WTC11 (cell line): ENCODE measurements around the gene OLFML2B. TPM values are rescaled to one million over a fixed set of nuclear protein-coding genes. Genes with fewer than 3 reads are reported as not detected.
A peak's percentile ranks its signal among the peaks of the same experiment; 100 is the strongest.

Source experiments
- ATAC-seq: fragments of 200-7000 bp; cut with Tn5 transposase; 2 replicates; pipeline ENCODE4 v1.10.0; 2021; ENCODE audit warnings: mild to moderate bottlenecking, moderate library complexity
- CTCF ChIA-PET: fragments of 300-600 bp; sonication (Branson Sonifier 250); formaldehyde crosslinking; loops from one replicate; lab custom pipeline; 2021; ENCODE audit warnings: antibody characterized with exemption; lab: Charles Lee
- POLR2A ChIA-PET: fragments of 350-600 bp; sonication (Branson Sonifier 250); formaldehyde crosslinking; loops from one replicate; lab custom pipeline; 2021; ENCODE audit warnings: antibody characterized with exemption; lab: Charles Lee
- DNase-seq: peaks from one replicate; pipeline ENCODE4 v3.0.0; 2021; ENCODE audit warnings: low spot score
- H3K27ac Mint-ChIP-seq: 2 replicates; pipeline ENCODE4 v1.8.0; 2021; ENCODE audit warnings: mixed read lengths
- H3K27me3 Mint-ChIP-seq: 2 replicates; pipeline ENCODE4 v1.8.0; 2021; ENCODE audit warnings: low read depth, mild to moderate bottlenecking, moderate library complexity, mixed read lengths
- H3K36me3 Mint-ChIP-seq: 2 replicates; pipeline ENCODE4 v1.8.0; 2021; ENCODE audit warnings: mixed read lengths
- H3K4me1 Mint-ChIP-seq: 2 replicates; pipeline ENCODE4 v1.8.0; 2022; ENCODE audit warnings: mixed read lengths
- H3K4me3 Mint-ChIP-seq: 2 replicates; pipeline ENCODE4 v1.8.0; 2021; ENCODE audit warnings: mild to moderate bottlenecking, moderate library complexity, mixed read lengths
- H3K9me3 Mint-ChIP-seq: 2 replicates; pipeline ENCODE4 v1.8.0; 2021; ENCODE audit warnings: mixed read lengths
- ESRRA ChIP-seq: sonication (generic); formaldehyde crosslinking; IDR thresholded peaks from 2 replicates; pipeline ENCODE4 v1.8.1; 2022; ENCODE audit warnings: mild to moderate bottlenecking, missing genetic modification reagents, borderline replicate concordance
- ETV6 ChIP-seq: sonication (generic); formaldehyde crosslinking; IDR thresholded peaks from 2 replicates; pipeline ENCODE4 v1.8.1; 2022; ENCODE audit warnings: mild to moderate bottlenecking, missing genetic modification reagents
- FOXK1 ChIP-seq: sonication (generic); formaldehyde crosslinking; IDR thresholded peaks from 2 replicates; pipeline ENCODE4 v1.8.0; 2022; ENCODE audit warnings: mild to moderate bottlenecking, moderate library complexity, missing genetic modification reagents
- GRHL2 ChIP-seq: fragments of 250-450 bp; sonication (Bioruptor Pico); IDR thresholded peaks from 2 replicates; pipeline ENCODE4 v1.8.0; 2022; ENCODE audit warnings: mild to moderate bottlenecking, moderate library complexity; ENCODE audit not compliant: insufficient replicate concordance, severe bottlenecking
- GTF2I ChIP-seq: fragments of 250-450 bp; sonication (Bioruptor Pico); conservative IDR thresholded peaks from 2 replicates; pipeline ENCODE4 v1.4.0; 2021; ENCODE audit warnings: mild to moderate bottlenecking
- HMGA2 ChIP-seq: fragments of 250-450 bp; sonication (Bioruptor Pico); IDR thresholded peaks from 2 replicates; pipeline ENCODE4 v1.4.0; 2021; ENCODE audit warnings: mild to moderate bottlenecking, moderate library complexity
- NFE2L1 ChIP-seq: sonication (generic); formaldehyde crosslinking; IDR thresholded peaks from 2 replicates; pipeline ENCODE4 v1.8.1; 2023; ENCODE audit warnings: missing genetic modification reagents
- NR2C2 ChIP-seq: sonication (generic); formaldehyde crosslinking; IDR thresholded peaks from 2 replicates; pipeline ENCODE4 v1.8.0; 2022; ENCODE audit warnings: mild to moderate bottlenecking, missing genetic modification reagents
- PRRX2 ChIP-seq: fragments of 250-450 bp; sonication (Bioruptor Pico); IDR thresholded peaks from 2 replicates; pipeline ENCODE4 v1.8.0; 2021; ENCODE audit warnings: mild to moderate bottlenecking
- RORB ChIP-seq: fragments of 250-450 bp; sonication (Bioruptor Pico); IDR thresholded peaks from 2 replicates; pipeline ENCODE4 v1.9.0; 2021; ENCODE audit warnings: mild to moderate bottlenecking
- SMAD3 ChIP-seq: sonication (generic); formaldehyde crosslinking; IDR thresholded peaks from 2 replicates; pipeline ENCODE4 v1.8.0; 2022; ENCODE audit warnings: missing genetic modification reagents, mild to moderate bottlenecking, borderline replicate concordance
- TCF7 ChIP-seq: sonication (generic); formaldehyde crosslinking; IDR thresholded peaks from 2 replicates; pipeline ENCODE4 v1.8.0; 2022; ENCODE audit warnings: mild to moderate bottlenecking, low read depth, missing genetic modification reagents, moderate library complexity
- TEAD4 ChIP-seq: sonication (generic); formaldehyde crosslinking; IDR thresholded peaks from 2 replicates; pipeline ENCODE4 v1.8.0; 2022; ENCODE audit warnings: mild to moderate bottlenecking, missing genetic modification reagents
- ZBTB21 ChIP-seq: sonication (generic); formaldehyde crosslinking; IDR thresholded peaks from 2 replicates; pipeline ENCODE4 v1.8.1; 2023; ENCODE audit warnings: mild to moderate bottlenecking, missing genetic modification reagents, borderline replicate concordance
- ZNF263 ChIP-seq: sonication (generic); formaldehyde crosslinking; IDR thresholded peaks from 2 replicates; pipeline ENCODE4 v1.8.1; 2022; ENCODE audit warnings: low read depth, mild to moderate bottlenecking, moderate library complexity, missing genetic modification reagents
- total RNA-seq: library from RNA; stranded (reverse); gene quantifications from 3 replicates; pipeline ENCODE4 v1.2.3, GENCODE V29; 2021
- TF ChIP-seq, protein P1 (sequence below): sonication (generic); formaldehyde crosslinking; IDR thresholded peaks from 2 replicates; pipeline ENCODE4 v1.8.1; 2022; ENCODE audit warnings: mild to moderate bottlenecking, moderate library complexity, missing genetic modification reagents
- TF ChIP-seq, protein P2 (sequence below): sonication (generic); formaldehyde crosslinking; IDR thresholded peaks from 2 replicates; pipeline ENCODE4 v1.8.0; 2022; ENCODE audit warnings: mild to moderate bottlenecking, missing genetic modification reagents
- TF ChIP-seq, protein P3 (sequence below): sonication (generic); formaldehyde crosslinking; IDR thresholded peaks from 2 replicates; pipeline ENCODE4 v1.8.0; 2023; ENCODE audit warnings: missing genetic modification reagents
- TF ChIP-seq, protein P4 (sequence below): sonication (generic); formaldehyde crosslinking; IDR thresholded peaks from 2 replicates; pipeline ENCODE4 v1.8.1; 2023; ENCODE audit warnings: mild to moderate bottlenecking, missing genetic modification reagents, moderate library complexity
- TF ChIP-seq, protein P5 (sequence below): sonication (generic); formaldehyde crosslinking; IDR thresholded peaks from 2 replicates; pipeline ENCODE4 v1.8.0; 2022; ENCODE audit warnings: missing genetic modification reagents
- TF ChIP-seq, protein P6 (sequence below): fragments of 200-600 bp; IDR thresholded peaks from 2 replicates; pipeline ENCODE4 v1.8.0; 2022; ENCODE audit warnings: antibody characterized with exemption
- TF ChIP-seq, protein P7 (sequence below): fragments of 250-450 bp; sonication (Bioruptor Pico); IDR thresholded peaks from 2 replicates; pipeline ENCODE4 v2.1.2; 2022; ENCODE audit warnings: mild to moderate bottlenecking, moderate library complexity
- TF ChIP-seq, protein P8 (sequence below): sonication (generic); formaldehyde crosslinking; IDR thresholded peaks from 2 replicates; pipeline ENCODE4 v1.8.0; 2023; ENCODE audit warnings: missing genetic modification reagents, mild to moderate bottlenecking, borderline replicate concordance

The OLFML2B gene
- total RNA-seq, 1 experiment from 2014 or later: 4.9 TPM

DNA sequence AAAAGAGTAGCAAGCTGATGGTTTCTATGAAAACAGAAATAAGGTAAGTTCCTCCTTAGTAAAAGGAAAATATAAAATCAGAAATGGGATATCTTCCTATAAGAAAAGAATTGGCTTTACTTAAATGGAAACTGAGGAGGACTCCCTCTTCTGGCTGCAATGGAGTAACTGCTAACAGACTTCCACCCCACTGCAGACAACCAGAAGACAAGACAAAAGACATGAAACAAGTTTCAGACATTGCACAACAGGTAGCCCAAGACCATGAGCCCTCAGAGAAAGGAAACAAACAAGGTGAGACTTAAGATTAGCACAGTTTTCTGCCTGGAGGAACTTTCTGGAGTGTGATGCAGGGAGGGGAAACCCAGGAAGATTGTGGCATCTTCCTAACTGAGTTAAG, 17.0 kb upstream of the OLFML2B start:
- Mint-ChIP-seq H3K4me1 (peaks cover 3% of the 10 kb centered on the region), H3K27me3 (no peaks in the 10 kb centered on the region), H3K27ac (no peak overlapping the region), H3K4me3 (no peak overlapping the region), H3K9me3 (no peaks in the 10 kb centered on the region), H3K36me3 (no peaks in the 10 kb centered on the region)
- ATAC-seq (peak; percentile 71), DNase-seq (no peak)
- ChIA-PET POLR2A (no interaction called here), CTCF (interaction anchor here (0.9 to 1.7 kb wide), 6 partner anchors 10 to 259 kb away, joined by 3 to 12 read pairs (median 3); no protein-coding TSS in a partner anchor)
- no peak for TF ChIP-seq SMAD3
- TF ChIP-seq PRRX2 (CRISPR knock-in tag): no peak
- TF ChIP-seq, protein P1, sequence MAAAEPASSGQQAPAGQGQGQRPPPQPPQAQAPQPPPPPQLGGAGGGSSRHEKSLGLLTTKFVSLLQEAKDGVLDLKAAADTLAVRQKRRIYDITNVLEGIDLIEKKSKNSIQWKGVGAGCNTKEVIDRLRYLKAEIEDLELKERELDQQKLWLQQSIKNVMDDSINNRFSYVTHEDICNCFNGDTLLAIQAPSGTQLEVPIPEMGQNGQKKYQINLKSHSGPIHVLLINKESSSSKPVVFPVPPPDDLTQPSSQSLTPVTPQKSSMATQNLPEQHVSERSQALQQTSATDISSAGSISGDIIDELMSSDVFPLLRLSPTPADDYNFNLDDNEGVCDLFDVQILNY (CRISPR knock-in tag): no peak
- no peak for TF ChIP-seq ETV6
- no peak for TF ChIP-seq ESRRA (CRISPR knock-in tag)
- no peak for TF ChIP-seq ZBTB21 (CRISPR knock-in tag)
- no peak for TF ChIP-seq NR2C2 (CRISPR knock-in tag)
- TF ChIP-seq, protein P2, sequence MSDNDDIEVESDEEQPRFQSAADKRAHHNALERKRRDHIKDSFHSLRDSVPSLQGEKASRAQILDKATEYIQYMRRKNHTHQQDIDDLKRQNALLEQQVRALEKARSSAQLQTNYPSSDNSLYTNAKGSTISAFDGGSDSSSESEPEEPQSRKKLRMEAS (CRISPR knock-in tag): no peak
- TF ChIP-seq FOXK1 (CRISPR knock-in tag): no peak
- no peak for TF ChIP-seq GRHL2
- TF ChIP-seq NFE2L1: no peak

DNA sequence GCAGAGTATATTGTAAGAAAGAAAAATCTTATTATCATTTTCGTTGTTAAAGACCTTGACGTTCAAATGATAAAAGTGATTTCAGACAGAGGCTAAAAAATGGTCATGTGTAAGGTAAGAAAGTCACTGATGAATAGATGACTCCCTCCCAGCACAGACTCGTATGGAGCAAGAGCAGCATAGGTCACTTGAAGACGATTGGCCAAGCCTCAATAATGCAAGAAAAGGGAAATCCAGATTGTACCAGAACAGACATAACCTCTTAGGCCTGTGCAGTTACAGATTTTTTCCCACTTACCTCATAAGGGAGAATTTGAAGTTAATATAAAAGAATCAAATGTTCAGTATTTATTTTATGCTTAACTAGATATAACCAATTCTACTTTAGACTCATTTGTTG, 16.3 kb upstream of the OLFML2B start:
- POLR2A ChIA-PET: no interaction called here
- TF ChIP-seq TCF7 (no peak), RORB (CRISPR knock-in tag) (no peak), ZNF263 (CRISPR knock-in tag) (no peak), HMGA2 (CRISPR knock-in tag) (no peak), TEAD4 (no peak), GTF2I (CRISPR knock-in tag) (no peak)
- TF ChIP-seq, protein P3, sequence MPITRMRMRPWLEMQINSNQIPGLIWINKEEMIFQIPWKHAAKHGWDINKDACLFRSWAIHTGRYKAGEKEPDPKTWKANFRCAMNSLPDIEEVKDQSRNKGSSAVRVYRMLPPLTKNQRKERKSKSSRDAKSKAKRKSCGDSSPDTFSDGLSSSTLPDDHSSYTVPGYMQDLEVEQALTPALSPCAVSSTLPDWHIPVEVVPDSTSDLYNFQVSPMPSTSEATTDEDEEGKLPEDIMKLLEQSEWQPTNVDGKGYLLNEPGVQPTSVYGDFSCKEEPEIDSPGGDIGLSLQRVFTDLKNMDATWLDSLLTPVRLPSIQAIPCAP (CRISPR knock-in tag): no peak
- TF ChIP-seq, protein P4, sequence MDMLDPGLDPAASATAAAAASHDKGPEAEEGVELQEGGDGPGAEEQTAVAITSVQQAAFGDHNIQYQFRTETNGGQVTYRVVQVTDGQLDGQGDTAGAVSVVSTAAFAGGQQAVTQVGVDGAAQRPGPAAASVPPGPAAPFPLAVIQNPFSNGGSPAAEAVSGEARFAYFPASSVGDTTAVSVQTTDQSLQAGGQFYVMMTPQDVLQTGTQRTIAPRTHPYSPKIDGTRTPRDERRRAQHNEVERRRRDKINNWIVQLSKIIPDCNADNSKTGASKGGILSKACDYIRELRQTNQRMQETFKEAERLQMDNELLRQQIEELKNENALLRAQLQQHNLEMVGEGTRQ: no peak
- TF ChIP-seq, protein P5, sequence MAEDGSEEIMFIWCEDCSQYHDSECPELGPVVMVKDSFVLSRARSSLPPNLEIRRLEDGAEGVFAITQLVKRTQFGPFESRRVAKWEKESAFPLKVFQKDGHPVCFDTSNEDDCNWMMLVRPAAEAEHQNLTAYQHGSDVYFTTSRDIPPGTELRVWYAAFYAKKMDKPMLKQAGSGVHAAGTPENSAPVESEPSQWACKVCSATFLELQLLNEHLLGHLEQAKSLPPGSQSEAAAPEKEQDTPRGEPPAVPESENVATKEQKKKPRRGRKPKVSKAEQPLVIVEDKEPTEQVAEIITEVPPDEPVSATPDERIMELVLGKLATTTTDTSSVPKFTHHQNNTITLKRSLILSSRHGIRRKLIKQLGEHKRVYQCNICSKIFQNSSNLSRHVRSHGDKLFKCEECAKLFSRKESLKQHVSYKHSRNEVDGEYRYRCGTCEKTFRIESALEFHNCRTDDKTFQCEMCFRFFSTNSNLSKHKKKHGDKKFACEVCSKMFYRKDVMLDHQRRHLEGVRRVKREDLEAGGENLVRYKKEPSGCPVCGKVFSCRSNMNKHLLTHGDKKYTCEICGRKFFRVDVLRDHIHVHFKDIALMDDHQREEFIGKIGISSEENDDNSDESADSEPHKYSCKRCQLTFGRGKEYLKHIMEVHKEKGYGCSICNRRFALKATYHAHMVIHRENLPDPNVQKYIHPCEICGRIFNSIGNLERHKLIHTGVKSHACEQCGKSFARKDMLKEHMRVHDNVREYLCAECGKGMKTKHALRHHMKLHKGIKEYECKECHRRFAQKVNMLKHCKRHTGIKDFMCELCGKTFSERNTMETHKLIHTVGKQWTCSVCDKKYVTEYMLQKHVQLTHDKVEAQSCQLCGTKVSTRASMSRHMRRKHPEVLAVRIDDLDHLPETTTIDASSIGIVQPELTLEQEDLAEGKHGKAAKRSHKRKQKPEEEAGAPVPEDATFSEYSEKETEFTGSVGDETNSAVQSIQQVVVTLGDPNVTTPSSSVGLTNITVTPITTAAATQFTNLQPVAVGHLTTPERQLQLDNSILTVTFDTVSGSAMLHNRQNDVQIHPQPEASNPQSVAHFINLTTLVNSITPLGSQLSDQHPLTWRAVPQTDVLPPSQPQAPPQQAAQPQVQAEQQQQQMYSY (CRISPR knock-in tag): no peak
- TF ChIP-seq, protein P6, sequence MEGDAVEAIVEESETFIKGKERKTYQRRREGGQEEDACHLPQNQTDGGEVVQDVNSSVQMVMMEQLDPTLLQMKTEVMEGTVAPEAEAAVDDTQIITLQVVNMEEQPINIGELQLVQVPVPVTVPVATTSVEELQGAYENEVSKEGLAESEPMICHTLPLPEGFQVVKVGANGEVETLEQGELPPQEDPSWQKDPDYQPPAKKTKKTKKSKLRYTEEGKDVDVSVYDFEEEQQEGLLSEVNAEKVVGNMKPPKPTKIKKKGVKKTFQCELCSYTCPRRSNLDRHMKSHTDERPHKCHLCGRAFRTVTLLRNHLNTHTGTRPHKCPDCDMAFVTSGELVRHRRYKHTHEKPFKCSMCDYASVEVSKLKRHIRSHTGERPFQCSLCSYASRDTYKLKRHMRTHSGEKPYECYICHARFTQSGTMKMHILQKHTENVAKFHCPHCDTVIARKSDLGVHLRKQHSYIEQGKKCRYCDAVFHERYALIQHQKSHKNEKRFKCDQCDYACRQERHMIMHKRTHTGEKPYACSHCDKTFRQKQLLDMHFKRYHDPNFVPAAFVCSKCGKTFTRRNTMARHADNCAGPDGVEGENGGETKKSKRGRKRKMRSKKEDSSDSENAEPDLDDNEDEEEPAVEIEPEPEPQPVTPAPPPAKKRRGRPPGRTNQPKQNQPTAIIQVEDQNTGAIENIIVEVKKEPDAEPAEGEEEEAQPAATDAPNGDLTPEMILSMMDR: no peak
- TF ChIP-seq, protein P7, sequence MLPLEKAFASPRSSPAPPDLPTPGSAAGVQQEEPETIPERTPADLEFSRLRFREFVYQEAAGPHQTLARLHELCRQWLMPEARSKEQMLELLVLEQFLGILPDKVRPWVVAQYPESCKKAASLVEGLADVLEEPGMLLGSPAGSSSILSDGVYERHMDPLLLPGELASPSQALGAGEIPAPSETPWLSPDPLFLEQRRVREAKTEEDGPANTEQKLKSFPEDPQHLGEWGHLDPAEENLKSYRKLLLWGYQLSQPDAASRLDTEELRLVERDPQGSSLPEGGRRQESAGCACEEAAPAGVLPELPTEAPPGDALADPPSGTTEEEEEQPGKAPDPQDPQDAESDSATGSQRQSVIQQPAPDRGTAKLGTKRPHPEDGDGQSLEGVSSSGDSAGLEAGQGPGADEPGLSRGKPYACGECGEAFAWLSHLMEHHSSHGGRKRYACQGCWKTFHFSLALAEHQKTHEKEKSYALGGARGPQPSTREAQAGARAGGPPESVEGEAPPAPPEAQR: no peak
- TF ChIP-seq, protein P8, sequence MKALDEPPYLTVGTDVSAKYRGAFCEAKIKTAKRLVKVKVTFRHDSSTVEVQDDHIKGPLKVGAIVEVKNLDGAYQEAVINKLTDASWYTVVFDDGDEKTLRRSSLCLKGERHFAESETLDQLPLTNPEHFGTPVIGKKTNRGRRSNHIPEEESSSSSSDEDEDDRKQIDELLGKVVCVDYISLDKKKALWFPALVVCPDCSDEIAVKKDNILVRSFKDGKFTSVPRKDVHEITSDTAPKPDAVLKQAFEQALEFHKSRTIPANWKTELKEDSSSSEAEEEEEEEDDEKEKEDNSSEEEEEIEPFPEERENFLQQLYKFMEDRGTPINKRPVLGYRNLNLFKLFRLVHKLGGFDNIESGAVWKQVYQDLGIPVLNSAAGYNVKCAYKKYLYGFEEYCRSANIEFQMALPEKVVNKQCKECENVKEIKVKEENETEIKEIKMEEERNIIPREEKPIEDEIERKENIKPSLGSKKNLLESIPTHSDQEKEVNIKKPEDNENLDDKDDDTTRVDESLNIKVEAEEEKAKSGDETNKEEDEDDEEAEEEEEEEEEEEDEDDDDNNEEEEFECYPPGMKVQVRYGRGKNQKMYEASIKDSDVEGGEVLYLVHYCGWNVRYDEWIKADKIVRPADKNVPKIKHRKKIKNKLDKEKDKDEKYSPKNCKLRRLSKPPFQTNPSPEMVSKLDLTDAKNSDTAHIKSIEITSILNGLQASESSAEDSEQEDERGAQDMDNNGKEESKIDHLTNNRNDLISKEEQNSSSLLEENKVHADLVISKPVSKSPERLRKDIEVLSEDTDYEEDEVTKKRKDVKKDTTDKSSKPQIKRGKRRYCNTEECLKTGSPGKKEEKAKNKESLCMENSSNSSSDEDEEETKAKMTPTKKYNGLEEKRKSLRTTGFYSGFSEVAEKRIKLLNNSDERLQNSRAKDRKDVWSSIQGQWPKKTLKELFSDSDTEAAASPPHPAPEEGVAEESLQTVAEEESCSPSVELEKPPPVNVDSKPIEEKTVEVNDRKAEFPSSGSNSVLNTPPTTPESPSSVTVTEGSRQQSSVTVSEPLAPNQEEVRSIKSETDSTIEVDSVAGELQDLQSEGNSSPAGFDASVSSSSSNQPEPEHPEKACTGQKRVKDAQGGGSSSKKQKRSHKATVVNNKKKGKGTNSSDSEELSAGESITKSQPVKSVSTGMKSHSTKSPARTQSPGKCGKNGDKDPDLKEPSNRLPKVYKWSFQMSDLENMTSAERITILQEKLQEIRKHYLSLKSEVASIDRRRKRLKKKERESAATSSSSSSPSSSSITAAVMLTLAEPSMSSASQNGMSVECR: no peak
- TF ChIP-seq, protein P2 (CRISPR knock-in tag): no peak

More for the DNA sequence above, 16.3 kb upstream of the OLFML2B start:
- CTCF ChIA-PET: no interaction called here
- Mint-ChIP-seq H3K27me3 (no peaks in the 10 kb centered on the region), H3K36me3 (no peaks in the 10 kb centered on the region), H3K27ac (no peak overlapping the region), H3K4me1 (peaks cover 3% of the 10 kb centered on the region), H3K4me3 (no peak overlapping the region), H3K9me3 (no peaks in the 10 kb centered on the region)
- no peak for ATAC-seq
- no peak for DNase-seq
